ENCODE measurements around the gene CARD9.
"Not testable (repeated sequence)": the region's sequence is repeated elsewhere in the genome, so short reads cannot be mapped to it uniquely, and the experiment has no call there.

Gene CARD9

GRCh38 chr9:136405904-136406303, 32.4 kb upstream of the CARD9 start:
- ATAC-seq (replicated peaks); H3K9me3 Mint-ChIP-seq; H3K27me3 Mint-ChIP-seq; H3K4me3 Mint-ChIP-seq; H3K27ac Mint-ChIP-seq; DNase-seq: not testable (repeated sequence)
- H3K4me1 Mint-ChIP-seq, result peaks cover 47 to 75% of the 10 kb centered on the region in 2 donors
- peaks cover 62 to 68% of the 10 kb centered on the region in 2 donors for H3K36me3 Mint-ChIP-seq

- peaks cover 49 to 79% of the 10 kb centered on the region in 2 donors for H3K4me1 Mint-ChIP-seq
- no peak for DNase-seq
- peaks cover 60 to 71% of the 10 kb centered on the region in 2 donors for H3K36me3 Mint-ChIP-seq
- no peaks in the 10 kb centered on the region for H3K27me3 Mint-ChIP-seq
- H3K4me3 Mint-ChIP-seq, result no peak overlapping the region
- peak overlapping the region; percentile 47 for H3K27ac Mint-ChIP-seq
- no peak for ATAC-seq (replicated peaks)
- no peaks in the 10 kb centered on the region for H3K9me3 Mint-ChIP-seq
These were observed 32.0 kb upstream of the CARD9 start for GRCh38 chr9:136405481-136405880.

GRCh38 chr9:136404801-136405136, 31.3 kb upstream of the CARD9 start:
- Mint-ChIP-seq H3K27ac (peak overlapping the region; percentile 95), H3K4me1 (peaks cover 50 to 77% of the 10 kb centered on the region in 2 donors), H3K27me3 (no peaks in the 10 kb centered on the region), H3K36me3 (peaks cover 58 to 69% of the 10 kb centered on the region in 2 donors), H3K9me3 (no peaks in the 10 kb centered on the region), H3K4me3 (peak overlapping the region; percentile 75 to 76)
- ATAC-seq (replicated peaks), result no peak
- no peak for DNase-seq

GRCh38 chr9:136403915-136404800, 30.7 kb upstream of the CARD9 start:
- H3K4me1 Mint-ChIP-seq, result peaks cover 50 to 74% of the 10 kb centered on the region in 2 donors
- H3K36me3 Mint-ChIP-seq, result peaks cover 54 to 70% of the 10 kb centered on the region in 2 donors
- peak; percentile 41 for DNase-seq
- peak overlapping the region; percentile 95 for H3K27ac Mint-ChIP-seq
- H3K4me3 Mint-ChIP-seq, result peak overlapping the region; percentile 75 to 76
- no peaks in the 10 kb centered on the region for H3K27me3 Mint-ChIP-seq
- ATAC-seq (replicated peaks), result peak; percentile 40 to 43
- H3K9me3 Mint-ChIP-seq, result no peaks in the 10 kb centered on the region

- H3K4me3 Mint-ChIP-seq, result peak overlapping the region; percentile 29 to 76
- ATAC-seq (replicated peaks) (peak; percentile 74 to 79), DNase-seq (peak; percentile 75)
- H3K27me3 Mint-ChIP-seq, result no peaks in the 10 kb centered on the region
- H3K4me1 Mint-ChIP-seq, result peaks cover 50 to 74% of the 10 kb centered on the region in 2 donors
- H3K9me3 Mint-ChIP-seq, result no peaks in the 10 kb centered on the region
- peak overlapping the region; percentile 95 for H3K27ac Mint-ChIP-seq
- peaks cover 50 to 71% of the 10 kb centered on the region in 2 donors for H3K36me3 Mint-ChIP-seq
These were observed 30.1 kb upstream of the CARD9 start for GRCh38 chr9:136403538-136403914.

GRCh38 chr9:136402067-136402466, 28.6 kb upstream of the CARD9 start:
- H3K4me3 Mint-ChIP-seq, result no peak overlapping the region
- H3K9me3 Mint-ChIP-seq, result no peaks in the 10 kb centered on the region
- H3K27ac Mint-ChIP-seq, result peak overlapping the region; percentile 89
- no peaks in the 10 kb centered on the region for H3K27me3 Mint-ChIP-seq
- peaks cover 44 to 67% of the 10 kb centered on the region in 2 donors for H3K36me3 Mint-ChIP-seq
- DNase-seq, result no peak
- H3K4me1 Mint-ChIP-seq, result peaks cover 45 to 69% of the 10 kb centered on the region in 2 donors
- ATAC-seq (replicated peaks), result no peak

- no peaks in the 10 kb centered on the region for H3K27me3 Mint-ChIP-seq
- DNase-seq (no peak), ATAC-seq (replicated peaks) (no peak)
- H3K36me3 Mint-ChIP-seq, result peaks cover 44 to 70% of the 10 kb centered on the region in 2 donors
- peaks cover 43 to 68% of the 10 kb centered on the region in 2 donors for H3K4me1 Mint-ChIP-seq
- H3K4me3 Mint-ChIP-seq, result peak overlapping the region in 1 of 2 donors; percentile 46
- no peaks in the 10 kb centered on the region for H3K9me3 Mint-ChIP-seq
- H3K27ac Mint-ChIP-seq, result peak overlapping the region; percentile 25
These were observed 27.9 kb upstream of the CARD9 start for GRCh38 chr9:136401173-136401922.

GRCh38 chr9:136400038-136400834, 26.8 kb upstream of the CARD9 start, which contains the start of gene SNAPC4:
Gene SNAPC4, minus strand, starts transcription at chr9:136400170. Its CDS starts 1,742 bp downstream, at chr9:136398428.
- Mint-ChIP-seq H3K4me1 (peaks cover 43 to 64% of the 10 kb centered on the region in 2 donors), H3K4me3 (peak within 1 kb of the TSS; percentile 93 to 95), H3K9me3 (no peaks in the 10 kb centered on the region), H3K36me3 (peaks cover 45 to 76% of the 10 kb centered on the region in 2 donors), H3K27me3 (no peaks in the 10 kb centered on the region), H3K27ac (peak within 1 kb of the TSS; percentile 97)
- ATAC-seq (replicated peaks), result peak; percentile 76 to 80
- peak; percentile 84 for DNase-seq

- Mint-ChIP-seq H3K4me1 (peaks cover 36 to 55% of the 10 kb centered on the region in 2 donors), H3K36me3 (peaks cover 43 to 76% of the 10 kb centered on the region in 2 donors), H3K27me3 (no peaks in the 10 kb centered on the region), H3K4me3 (peak overlapping the region; percentile 93 to 95), H3K27ac (peak overlapping the region; percentile 97), H3K9me3 (no peaks in the 10 kb centered on the region)
- ATAC-seq (replicated peaks) (peak; percentile 53 to 60), DNase-seq (peak; percentile 55)
These were observed 25.9 kb upstream of the CARD9 start for GRCh38 chr9:136399176-136400037.

GRCh38 chr9:136398286-136398685, 24.8 kb upstream of the CARD9 start:
- peaks cover 26 to 44% of the 10 kb centered on the region in 2 donors for H3K4me1 Mint-ChIP-seq
- DNase-seq (no peak), ATAC-seq (replicated peaks) (no peak)
- peak overlapping the region; percentile 97 for H3K27ac Mint-ChIP-seq
- peaks cover 32 to 70% of the 10 kb centered on the region in 2 donors for H3K36me3 Mint-ChIP-seq
- no peaks in the 10 kb centered on the region for H3K27me3 Mint-ChIP-seq
- no peaks in the 10 kb centered on the region for H3K9me3 Mint-ChIP-seq
- peak overlapping the region; percentile 93 to 95 for H3K4me3 Mint-ChIP-seq

GRCh38 chr9:136397643-136398042, 24.2 kb upstream of the CARD9 start:
- Mint-ChIP-seq H3K4me3 (no peak overlapping the region), H3K27me3 (no peaks in the 10 kb centered on the region), H3K9me3 (no peaks in the 10 kb centered on the region), H3K36me3 (peaks cover 31 to 67% of the 10 kb centered on the region in 2 donors), H3K4me1 (peaks cover 25 to 42% of the 10 kb centered on the region in 2 donors), H3K27ac (peak overlapping the region; percentile 20)
- ATAC-seq (replicated peaks) (no peak), DNase-seq (no peak)

GRCh38 chr9:136396219-136396515, 22.7 kb upstream of the CARD9 start:
- Mint-ChIP-seq H3K27ac (no peak overlapping the region), H3K36me3 (peaks cover 29 to 66% of the 10 kb centered on the region in 2 donors), H3K9me3 (no peaks in the 10 kb centered on the region), H3K4me3 (no peak overlapping the region), H3K4me1 (peaks cover 18 to 30% of the 10 kb centered on the region in 2 donors), H3K27me3 (no peaks in the 10 kb centered on the region)
- no peak for DNase-seq
- no peak for ATAC-seq (replicated peaks)
